ENCODE results near the gene RNF4. TPM values are rescaled to one million over a fixed set of nuclear protein-coding genes. Genes with fewer than 3 reads are reported as not detected.

The RNF4 gene
- total and polyA plus RNA-seq, 2 donors (not counting 1 experiment from before 2014, with no cell fraction given) = 45.6 to 72.4 TPM

GRCh38 chr4:2432004-2432403 is 36.9 kb upstream of the RNF4 start:
- Histone ChIP-seq H3K4me2 (ENCODE audit: extremely low read depth, insufficient read depth, low read length) (no peak overlapping the region), H3K4me1 (ENCODE audit: control insufficient read depth, extremely low read depth, insufficient read depth, low read length) (no peaks in the 10 kb centered on the region), H3K36me3 (ENCODE audit: control insufficient read depth, insufficient read depth, low read length) (no peaks in the 10 kb centered on the region), H4K20me1 (ENCODE audit: control insufficient read depth, extremely low read depth, insufficient read depth, low read length) (no peaks in the 10 kb centered on the region), H2AFZ (ENCODE audit: low read length) (no peak overlapping the region), H3K9ac (ENCODE audit: insufficient read depth, low read length) (no peak overlapping the region), H3K4me3 (replicated peaks in 1 of 4; ENCODE audit: control extremely low read depth in 1 of 4, insufficient read depth in 1 of 4, low read depth in 3 of 4, low read length in 4 of 4) (no peak overlapping the region), H3K79me2 (ENCODE audit: control insufficient read depth, insufficient read depth, low read length) (no peaks in the 10 kb centered on the region), H3K27ac (ENCODE audit: insufficient read depth, low read length) (no peak overlapping the region), H3K9me3 (ENCODE audit: control insufficient read depth, insufficient read depth, low read depth, low read length) (no peaks in the 10 kb centered on the region), H3K27me3 (ENCODE audit: control insufficient read depth, insufficient read depth, low read length) (no peaks in the 10 kb centered on the region)
- TF ChIP-seq CTCF (conservative IDR thresholded peaks at IDR 0.05 in 1 of 2, IDR thresholded peaks at IDR 0.05 in 1 of 2; ENCODE audit: low read depth in 1 of 2, low read length in 2 of 2) (no peak), EZH2 (IDR thresholded peaks at IDR 0.05; ENCODE audit: low read length, missing control alignments) (no peak)
- no peak for DNase-seq (ENCODE audit: low read depth in 2 of 2)

- DNase-seq (ENCODE audit: low read depth in 2 of 2) = peak; percentile 34 to 76
- H3K9ac ChIP-seq (ENCODE audit: insufficient read depth, low read length) = no peak overlapping the region
- H4K20me1 ChIP-seq (ENCODE audit: control insufficient read depth, extremely low read depth, insufficient read depth, low read length) = no peaks in the 10 kb centered on the region
- no peaks in the 10 kb centered on the region for H3K4me1 ChIP-seq (ENCODE audit: control insufficient read depth, extremely low read depth, insufficient read depth, low read length)
- TF ChIP-seq EZH2 (IDR thresholded peaks at IDR 0.05; ENCODE audit: low read length, missing control alignments) = no peak
- TF ChIP-seq CTCF (conservative IDR thresholded peaks at IDR 0.05 in 1 of 2, IDR thresholded peaks at IDR 0.05 in 1 of 2; ENCODE audit: low read depth in 1 of 2, low read length in 2 of 2) = no peak
- no peak overlapping the region for H3K4me2 ChIP-seq (ENCODE audit: extremely low read depth, insufficient read depth, low read length)
- no peaks in the 10 kb centered on the region for H3K36me3 ChIP-seq (ENCODE audit: control insufficient read depth, insufficient read depth, low read length)
- H3K79me2 ChIP-seq (ENCODE audit: control insufficient read depth, insufficient read depth, low read length) = no peaks in the 10 kb centered on the region
- no peak overlapping the region for H3K27ac ChIP-seq (ENCODE audit: insufficient read depth, low read length)
- no peak overlapping the region for H2AFZ ChIP-seq (ENCODE audit: low read length)
- no peak overlapping the region for H3K4me3 ChIP-seq (replicated peaks in 1 of 4; ENCODE audit: control extremely low read depth in 1 of 4, insufficient read depth in 1 of 4, low read depth in 3 of 4, low read length in 4 of 4)
- no peaks in the 10 kb centered on the region for H3K9me3 ChIP-seq (ENCODE audit: control insufficient read depth, insufficient read depth, low read depth, low read length)
- no peaks in the 10 kb centered on the region for H3K27me3 ChIP-seq (ENCODE audit: control insufficient read depth, insufficient read depth, low read length)
Measured at GRCh38 chr4:2432991-2433530, 35.8 kb upstream of the RNF4 start.

GRCh38 chr4:2433609-2434350 is 35.1 kb upstream of the RNF4 start:
- no peak for TF ChIP-seq EZH2 (IDR thresholded peaks at IDR 0.05; ENCODE audit: low read length, missing control alignments)
- no peak for TF ChIP-seq CTCF (conservative IDR thresholded peaks at IDR 0.05 in 1 of 2, IDR thresholded peaks at IDR 0.05 in 1 of 2; ENCODE audit: low read depth in 1 of 2, low read length in 2 of 2)
- H3K27ac ChIP-seq (ENCODE audit: insufficient read depth, low read length) = no peak overlapping the region

More at GRCh38 chr4:2433609-2434350, 35.1 kb upstream of the RNF4 start:
- Histone ChIP-seq H3K27me3 (ENCODE audit: control insufficient read depth, insufficient read depth, low read length) (no peaks in the 10 kb centered on the region), H3K4me3 (replicated peaks in 1 of 4; ENCODE audit: control extremely low read depth in 1 of 4, insufficient read depth in 1 of 4, low read depth in 3 of 4, low read length in 4 of 4) (no peak overlapping the region), H3K4me1 (ENCODE audit: control insufficient read depth, extremely low read depth, insufficient read depth, low read length) (no peaks in the 10 kb centered on the region), H2AFZ (ENCODE audit: low read length) (no peak overlapping the region), H3K9me3 (ENCODE audit: control insufficient read depth, insufficient read depth, low read depth, low read length) (no peaks in the 10 kb centered on the region), H3K9ac (ENCODE audit: insufficient read depth, low read length) (no peak overlapping the region), H3K79me2 (ENCODE audit: control insufficient read depth, insufficient read depth, low read length) (no peaks in the 10 kb centered on the region), H3K36me3 (ENCODE audit: control insufficient read depth, insufficient read depth, low read length) (no peaks in the 10 kb centered on the region), H4K20me1 (ENCODE audit: control insufficient read depth, extremely low read depth, insufficient read depth, low read length) (no peaks in the 10 kb centered on the region), H3K4me2 (ENCODE audit: extremely low read depth, insufficient read depth, low read length) (no peak overlapping the region)
- DNase-seq (ENCODE audit: low read depth in 2 of 2) = no peak

Measured in fibroblast of lung (primary cell).